Astrocyte (in vitro differentiated cells and primary cell): Measurements from ENCODE around the gene ENTHD1. TPM values are rescaled to one million over a fixed set of nuclear protein-coding genes. Genes with fewer than 3 reads are reported as not detected.

ENCODE experiments used
- DNase-seq: peaks from one replicate; pipeline ENCODE4 v3.0.0-alpha.2; 2010; ENCODE audit warnings: low read depth
- FAIRE-seq: peaks from 2 replicates; lab custom pipeline; 2011; peaks lifted over from hg19 to GRCh38; lab: Jason Lieb, UNC
- H2AFZ ChIP-seq: 2 replicates; pipeline ENCODE4 v1.6.0; 2012; ENCODE audit warnings: low read depth, low read length, inconsistent platforms
- H3K27ac ChIP-seq: 2 replicates; pipeline ENCODE4 v1.5.1; 2011; ENCODE audit warnings: low read depth, low read length, inconsistent platforms
- H3K27me3 ChIP-seq: 2 replicates; pipeline ENCODE4 v1.6.0; 2011; ENCODE audit warnings: low read length, inconsistent platforms; ENCODE audit not compliant: insufficient read depth
- H3K36me3 ChIP-seq: 2 replicates; pipeline ENCODE4 v1.5.1; 2011; ENCODE audit warnings: low read length, inconsistent platforms; ENCODE audit not compliant: insufficient read depth
- H3K4me1 ChIP-seq: 2 replicates; pipeline ENCODE4 v1.5.1; 2011; ENCODE audit warnings: low read length, inconsistent platforms; ENCODE audit not compliant: insufficient read depth
- H3K4me2 ChIP-seq: 2 replicates; pipeline ENCODE4 v1.6.0; 2012; ENCODE audit warnings: low read length, inconsistent platforms
- H3K4me3 ChIP-seq: 2 replicates; pipeline ENCODE4 v1.5.1; 2011; ENCODE audit warnings: low read depth, mild to moderate bottlenecking, low read length, inconsistent platforms; ENCODE audit not compliant: insufficient read depth
- H3K79me2 ChIP-seq: 2 replicates; pipeline ENCODE4 v1.6.0; 2012; ENCODE audit warnings: mild to moderate bottlenecking, low read length, inconsistent platforms; ENCODE audit not compliant: insufficient read depth
- H3K9ac ChIP-seq: 2 replicates; pipeline ENCODE4 v1.6.0; 2012; ENCODE audit warnings: mild to moderate bottlenecking, low read length, inconsistent platforms
- H3K9me3 ChIP-seq: 2 replicates; pipeline ENCODE4 v1.5.1; 2012; ENCODE audit warnings: low read depth, mild to moderate bottlenecking, low read length, inconsistent platforms; ENCODE audit not compliant: insufficient read depth
- H4K20me1 ChIP-seq: 2 replicates; pipeline ENCODE4 v1.6.0; 2012; ENCODE audit warnings: low read length, inconsistent platforms; ENCODE audit not compliant: insufficient read depth
- H3K27ac Mint-ChIP-seq: one replicate; pipeline ENCODE4 v1.8.0; 2021; ENCODE audit warnings: mild to moderate bottlenecking, mixed read lengths; ENCODE audit not compliant: unreplicated experiment
- H3K27me3 Mint-ChIP-seq: one replicate; pipeline ENCODE4 v1.8.0; 2021; ENCODE audit warnings: low read depth, mixed read lengths; ENCODE audit not compliant: unreplicated experiment
- H3K36me3 Mint-ChIP-seq: one replicate; pipeline ENCODE4 v1.8.0; 2021; ENCODE audit warnings: low read depth, mixed read lengths; ENCODE audit not compliant: unreplicated experiment
- H3K4me1 Mint-ChIP-seq: one replicate; pipeline ENCODE4 v1.8.0; 2021; ENCODE audit warnings: low read depth, mixed read lengths; ENCODE audit not compliant: unreplicated experiment
- H3K4me3 Mint-ChIP-seq: one replicate; pipeline ENCODE4 v1.8.0; 2021; ENCODE audit warnings: mild to moderate bottlenecking, moderate library complexity, mixed read lengths; ENCODE audit not compliant: unreplicated experiment
- H3K9me3 Mint-ChIP-seq: one replicate; pipeline ENCODE4 v1.8.0; 2021; ENCODE audit warnings: mild to moderate bottlenecking, mixed read lengths; ENCODE audit not compliant: unreplicated experiment
- EZH2 ChIP-seq: IDR thresholded peaks from 2 replicates; pipeline ENCODE4 v1.6.1; 2012; ENCODE audit warnings: mild to moderate bottlenecking, low read length, inconsistent platforms; ENCODE audit not compliant: insufficient read depth
- total RNA-seq: library from RNA; stranded (reverse); gene quantifications from 2 replicates; pipeline ENCODE4 v1.2.1, GENCODE V29; 2021
- TF ChIP-seq, protein P1 (sequence below): IDR thresholded peaks from 2 replicates; pipeline ENCODE4 v1.5.1; 2011; ENCODE audit warnings: low read depth, mild to moderate bottlenecking, inconsistent platforms, low read length, moderate library complexity; ENCODE audit not compliant: insufficient read depth

Gene ENTHD1
- total RNA-seq, 1 donor from 2014 or later: not detected

DNA sequence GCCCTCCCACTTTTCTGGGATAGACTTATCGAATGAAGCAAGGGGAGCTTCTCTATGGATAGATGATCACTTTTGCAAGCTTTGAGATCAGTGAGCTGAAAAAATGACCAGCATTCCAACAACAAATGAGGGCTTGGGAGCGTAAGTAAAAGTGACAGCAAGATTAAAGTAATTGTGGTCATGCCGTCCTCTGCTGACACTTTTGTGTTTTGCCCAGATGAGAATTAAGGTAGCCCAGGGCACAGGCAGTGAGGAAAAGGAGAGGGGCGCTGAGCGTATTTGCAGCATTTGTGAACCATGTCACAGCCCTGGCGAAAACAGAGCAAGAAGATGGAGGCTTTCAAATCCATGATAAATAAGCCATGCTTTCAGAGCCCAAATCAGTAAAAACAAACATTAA, 42.1 kb upstream of the ENTHD1 start:
- H3K4me1 Mint-ChIP-seq: peaks cover 3% of the 10 kb centered on the region
- H3K4me3 Mint-ChIP-seq: no peak overlapping the region
- peaks cover 21% of the 10 kb centered on the region for H3K27me3 Mint-ChIP-seq
- no peaks in the 10 kb centered on the region for H3K9me3 Mint-ChIP-seq
- no peak for FAIRE-seq
- H3K36me3 Mint-ChIP-seq: no peaks in the 10 kb centered on the region
- H2AFZ ChIP-seq: no peak overlapping the region
- no peak overlapping the region for H3K27ac Mint-ChIP-seq
- no peak overlapping the region for H3K4me3 ChIP-seq
- no peak overlapping the region for H3K9ac ChIP-seq
- no peaks in the 10 kb centered on the region for H3K4me1 ChIP-seq
- H3K79me2 ChIP-seq: no peaks in the 10 kb centered on the region
- H3K36me3 ChIP-seq: no peaks in the 10 kb centered on the region
- H3K27me3 ChIP-seq: peaks cover 48% of the 10 kb centered on the region
- TF ChIP-seq, protein P1, sequence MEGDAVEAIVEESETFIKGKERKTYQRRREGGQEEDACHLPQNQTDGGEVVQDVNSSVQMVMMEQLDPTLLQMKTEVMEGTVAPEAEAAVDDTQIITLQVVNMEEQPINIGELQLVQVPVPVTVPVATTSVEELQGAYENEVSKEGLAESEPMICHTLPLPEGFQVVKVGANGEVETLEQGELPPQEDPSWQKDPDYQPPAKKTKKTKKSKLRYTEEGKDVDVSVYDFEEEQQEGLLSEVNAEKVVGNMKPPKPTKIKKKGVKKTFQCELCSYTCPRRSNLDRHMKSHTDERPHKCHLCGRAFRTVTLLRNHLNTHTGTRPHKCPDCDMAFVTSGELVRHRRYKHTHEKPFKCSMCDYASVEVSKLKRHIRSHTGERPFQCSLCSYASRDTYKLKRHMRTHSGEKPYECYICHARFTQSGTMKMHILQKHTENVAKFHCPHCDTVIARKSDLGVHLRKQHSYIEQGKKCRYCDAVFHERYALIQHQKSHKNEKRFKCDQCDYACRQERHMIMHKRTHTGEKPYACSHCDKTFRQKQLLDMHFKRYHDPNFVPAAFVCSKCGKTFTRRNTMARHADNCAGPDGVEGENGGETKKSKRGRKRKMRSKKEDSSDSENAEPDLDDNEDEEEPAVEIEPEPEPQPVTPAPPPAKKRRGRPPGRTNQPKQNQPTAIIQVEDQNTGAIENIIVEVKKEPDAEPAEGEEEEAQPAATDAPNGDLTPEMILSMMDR: no peak
- no peak for TF ChIP-seq EZH2
- no peak overlapping the region for H3K4me2 ChIP-seq
- no peaks in the 10 kb centered on the region for H4K20me1 ChIP-seq
- no peaks in the 10 kb centered on the region for H3K9me3 ChIP-seq
- no peak for DNase-seq
- H3K27ac ChIP-seq: no peak overlapping the region

DNA sequence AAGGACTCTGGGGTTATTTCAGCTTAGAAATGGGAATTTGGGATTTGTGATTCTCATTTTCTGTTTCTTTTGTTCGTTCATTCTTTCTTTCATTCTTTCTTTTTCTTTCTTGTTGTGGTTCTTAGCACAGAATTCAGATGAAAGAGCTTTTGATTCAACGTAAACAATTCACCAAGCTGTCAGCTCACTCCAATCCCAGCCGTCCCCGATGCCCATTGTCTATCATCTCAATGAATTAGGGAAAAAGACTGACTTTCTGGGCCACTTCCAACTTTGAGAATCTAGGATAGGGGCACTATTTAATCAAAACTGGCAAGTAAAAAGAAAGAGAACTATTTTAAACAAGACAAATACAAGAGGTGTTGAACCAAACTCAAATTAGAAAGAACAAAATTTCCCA, 41.6 kb upstream of the ENTHD1 start:
- H3K27me3 ChIP-seq: peaks cover 53% of the 10 kb centered on the region
- Mint-ChIP-seq H3K9me3 (no peaks in the 10 kb centered on the region), H3K4me1 (no peaks in the 10 kb centered on the region)

DNA sequence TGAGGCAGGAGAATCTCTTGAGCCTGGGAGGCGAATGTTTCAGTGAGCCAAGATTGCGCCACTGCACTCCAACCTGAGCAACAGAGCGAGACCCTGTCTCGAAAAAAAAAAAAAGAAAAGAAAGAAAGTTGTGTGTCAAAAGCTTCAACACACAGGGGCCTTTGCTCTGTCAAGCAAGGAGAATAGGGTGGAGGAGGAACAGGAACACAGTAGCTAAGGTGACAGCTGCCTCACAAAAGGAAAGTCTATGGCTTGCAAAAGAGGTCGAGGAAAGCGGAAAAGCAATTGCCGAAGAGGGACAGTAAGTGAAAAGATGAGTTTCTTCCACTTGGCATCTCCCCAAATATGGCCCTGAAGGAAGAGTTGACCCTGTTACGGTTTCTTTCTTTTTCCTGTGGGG, 40.2 kb upstream of the ENTHD1 start:
- no peaks in the 10 kb centered on the region for H3K9me3 ChIP-seq
- no peaks in the 10 kb centered on the region for H4K20me1 ChIP-seq
- Mint-ChIP-seq H3K36me3 (no peaks in the 10 kb centered on the region), H3K27ac (no peak overlapping the region), H3K4me1 (no peaks in the 10 kb centered on the region), H3K9me3 (no peaks in the 10 kb centered on the region), H3K27me3 (peaks cover 21% of the 10 kb centered on the region), H3K4me3 (no peak overlapping the region)
- peaks cover 54% of the 10 kb centered on the region for H3K27me3 ChIP-seq
- H3K4me3 ChIP-seq: no peak overlapping the region
- H3K27ac ChIP-seq: no peak overlapping the region
- H3K9ac ChIP-seq: no peak overlapping the region
- H3K4me2 ChIP-seq: no peak overlapping the region
- H3K4me1 ChIP-seq: no peaks in the 10 kb centered on the region
- no peaks in the 10 kb centered on the region for H3K79me2 ChIP-seq
- DNase-seq: no peak
- TF ChIP-seq, protein P1: no peak
- TF ChIP-seq EZH2: no peak
- no peaks in the 10 kb centered on the region for H3K36me3 ChIP-seq
- no peak for FAIRE-seq
- no peak overlapping the region for H2AFZ ChIP-seq

More for the DNA sequence above, 41.6 kb upstream of the ENTHD1 start:
- Histone ChIP-seq H3K4me2 (no peak overlapping the region), H4K20me1 (no peaks in the 10 kb centered on the region), H3K9ac (no peak overlapping the region), H3K79me2 (no peaks in the 10 kb centered on the region), H3K27ac (no peak overlapping the region), H3K4me3 (no peak overlapping the region), H3K36me3 (no peaks in the 10 kb centered on the region), H2AFZ (no peak overlapping the region), H3K9me3 (no peaks in the 10 kb centered on the region), H3K4me1 (no peaks in the 10 kb centered on the region)
- no peak for TF ChIP-seq EZH2
- TF ChIP-seq, protein P1: no peak
- Mint-ChIP-seq H3K27ac (no peak overlapping the region), H3K36me3 (no peaks in the 10 kb centered on the region), H3K27me3 (peaks cover 21% of the 10 kb centered on the region), H3K4me3 (no peak overlapping the region)
- no peak for DNase-seq
- no peak for FAIRE-seq
